BJ (cell line): Measurements from ENCODE around the gene TMEM108. TPM values are rescaled to one million over a fixed set of nuclear protein-coding genes. Genes with fewer than 3 reads are reported as not detected.
A peak's percentile ranks its signal among the peaks of the same experiment; 100 is the strongest.

Experiments used
- CTCF ChIA-PET: fragments of 350-600 bp; formaldehyde crosslinking; extraction: SDS; loops from one replicate; lab custom pipeline; 2021; ENCODE audit warnings: antibody characterized with exemption, inconsistent platforms; lab: Yijun Ruan, JAX
- POLR2A ChIA-PET: fragments of 300-600 bp; sonication (Branson Sonifier 250); formaldehyde crosslinking; extraction: SDS; loops from one replicate; lab custom pipeline; 2021; ENCODE audit warnings: antibody characterized with exemption; lab: Charles Lee
- DNase-seq: peaks from one replicate; pipeline ENCODE4 v3.0.0-alpha.2; 2011; ENCODE audit warnings: low read depth
- H3K27me3 ChIP-seq: 2 replicates; pipeline ENCODE4 v1.6.0; 2011; ENCODE audit warnings: low read length; ENCODE audit not compliant: control insufficient read depth, insufficient read depth
- H3K36me3 ChIP-seq: 2 replicates; pipeline ENCODE4 v1.5.1; 2011; ENCODE audit warnings: low read length; ENCODE audit not compliant: control insufficient read depth, insufficient read depth
- H3K4me3 ChIP-seq: 2 replicates; pipeline ENCODE4 v1.5.1; 2011; ENCODE audit warnings: low read depth, mild to moderate bottlenecking, control low read depth, low read length
- polyA plus RNA-seq: library from polyadenylated mRNA; depleted of rRNA; stranded (reverse); fragments of >200 nt; gene quantifications from 2 replicates; pipeline ENCODE4 v1.2.3, GENCODE V29; 2011
- TF ChIP-seq, protein P1 (sequence below): IDR thresholded peaks from 2 replicates; pipeline ENCODE4 v1.5.1; 2011; ENCODE audit warnings: low read depth, mild to moderate bottlenecking, control low read depth, inconsistent platforms, low read length, moderate library complexity; ENCODE audit not compliant: insufficient read depth

TMEM108 gene
- polyA plus RNA-seq, 1 experiment, result not detected

DNA sequence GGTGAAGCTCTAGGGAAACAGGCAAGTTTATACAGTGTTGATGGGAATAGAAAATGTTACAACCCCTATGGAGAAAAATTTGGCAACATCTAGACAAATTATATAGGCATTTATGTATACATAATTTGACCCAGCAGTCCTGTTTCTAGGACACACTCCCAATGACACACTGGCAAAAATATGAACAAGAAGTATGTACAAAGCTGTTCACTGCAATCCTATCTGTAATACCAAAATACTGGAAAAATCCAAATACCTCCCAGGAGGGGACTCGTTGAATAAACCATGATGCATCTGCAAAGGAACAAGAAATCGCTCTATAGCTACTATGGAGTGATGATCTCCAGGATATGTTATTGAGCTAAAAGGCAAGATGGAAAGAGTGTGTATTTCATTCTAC is 370.2 kb downstream of the TMEM108 start:
- no peak overlapping the region for H3K4me3 ChIP-seq
- CTCF ChIA-PET, result interaction anchor here (0.6 to 1.2 kb wide), 6 partner anchors 16 to 677 kb away, joined by 3 to 6 read pairs (median 4); no protein-coding TSS in a partner anchor
- DNase-seq, result no peak
- no peaks in the 10 kb centered on the region for H3K27me3 ChIP-seq
- H3K36me3 ChIP-seq, result no peaks in the 10 kb centered on the region
- TF ChIP-seq, protein P1, sequence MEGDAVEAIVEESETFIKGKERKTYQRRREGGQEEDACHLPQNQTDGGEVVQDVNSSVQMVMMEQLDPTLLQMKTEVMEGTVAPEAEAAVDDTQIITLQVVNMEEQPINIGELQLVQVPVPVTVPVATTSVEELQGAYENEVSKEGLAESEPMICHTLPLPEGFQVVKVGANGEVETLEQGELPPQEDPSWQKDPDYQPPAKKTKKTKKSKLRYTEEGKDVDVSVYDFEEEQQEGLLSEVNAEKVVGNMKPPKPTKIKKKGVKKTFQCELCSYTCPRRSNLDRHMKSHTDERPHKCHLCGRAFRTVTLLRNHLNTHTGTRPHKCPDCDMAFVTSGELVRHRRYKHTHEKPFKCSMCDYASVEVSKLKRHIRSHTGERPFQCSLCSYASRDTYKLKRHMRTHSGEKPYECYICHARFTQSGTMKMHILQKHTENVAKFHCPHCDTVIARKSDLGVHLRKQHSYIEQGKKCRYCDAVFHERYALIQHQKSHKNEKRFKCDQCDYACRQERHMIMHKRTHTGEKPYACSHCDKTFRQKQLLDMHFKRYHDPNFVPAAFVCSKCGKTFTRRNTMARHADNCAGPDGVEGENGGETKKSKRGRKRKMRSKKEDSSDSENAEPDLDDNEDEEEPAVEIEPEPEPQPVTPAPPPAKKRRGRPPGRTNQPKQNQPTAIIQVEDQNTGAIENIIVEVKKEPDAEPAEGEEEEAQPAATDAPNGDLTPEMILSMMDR, result no peak
- POLR2A ChIA-PET, result no interaction called here

DNA sequence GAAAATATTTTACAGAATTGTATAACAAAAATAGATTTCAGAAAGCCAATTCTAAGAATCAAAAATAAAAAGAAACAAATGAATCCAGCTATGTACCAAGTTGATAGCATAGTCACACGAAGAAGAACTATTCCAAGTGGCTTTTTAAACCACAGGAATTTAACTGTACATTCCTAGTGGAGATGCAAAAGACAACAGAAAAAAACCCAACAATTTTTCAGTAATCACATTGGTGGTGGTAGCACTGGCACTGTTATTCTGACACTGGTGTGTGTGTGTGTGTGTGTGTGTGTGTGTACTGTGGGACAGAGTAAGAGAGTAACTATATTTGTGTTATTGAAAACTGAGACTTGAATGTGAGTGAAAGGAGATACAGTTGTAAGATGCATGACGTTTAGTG is 370.8 kb downstream of the TMEM108 start:
- ChIA-PET CTCF (interaction anchor here (0.6 to 1.2 kb wide), 5 partner anchors 15 to 409 kb away, joined by 3 to 6 read pairs (median 4); no protein-coding TSS in a partner anchor), POLR2A (no interaction called here)
- Histone ChIP-seq H3K4me3 (no peak overlapping the region), H3K36me3 (no peaks in the 10 kb centered on the region), H3K27me3 (no peaks in the 10 kb centered on the region)
- TF ChIP-seq, protein P1, result no peak
- DNase-seq, result peak; percentile 30

DNA sequence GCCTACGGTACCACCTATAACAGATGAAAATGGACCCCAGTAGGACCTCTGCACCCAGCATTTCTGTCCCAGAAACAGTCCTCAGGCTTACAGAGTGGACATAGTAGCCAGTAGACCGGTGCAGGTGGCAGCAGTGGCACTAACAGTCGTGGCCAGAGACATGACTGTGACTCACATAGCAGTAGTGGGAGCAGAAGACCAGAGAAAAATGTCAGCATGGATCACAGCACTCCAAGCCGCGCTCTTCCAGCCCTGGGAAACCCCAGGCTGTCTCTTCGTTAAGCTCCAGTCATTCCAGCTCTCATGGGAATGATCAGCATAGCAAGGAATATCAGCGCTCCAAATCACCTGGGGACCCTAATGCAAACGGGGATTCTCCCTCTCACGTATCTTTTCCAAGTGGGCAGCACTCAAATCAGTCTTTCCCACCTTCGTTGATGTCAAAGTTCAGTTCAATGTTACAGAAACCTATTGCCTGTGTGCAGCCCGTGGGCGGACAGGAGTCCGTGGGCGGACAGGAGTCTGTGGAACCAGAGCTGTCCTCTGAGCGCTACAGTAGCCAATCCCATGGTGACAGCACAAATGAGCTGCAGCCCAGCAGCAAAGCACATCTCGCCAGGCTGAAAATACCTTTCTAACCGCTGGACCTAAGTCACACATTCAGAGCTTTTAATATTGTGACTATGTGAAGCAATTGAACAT is 372.2 kb downstream of the TMEM108 start:
- ChIA-PET POLR2A (interaction anchor here (0.7 kb wide), 1 partner anchor 502 kb away, joined by 15 read pairs; no protein-coding TSS in a partner anchor), CTCF (interaction anchor here (0.8 to 1.6 kb wide), 4 partner anchors 14 to 684 kb away, joined by 3 to 5 read pairs (median 3); no protein-coding TSS in a partner anchor)
- no peak for DNase-seq
- no peaks in the 10 kb centered on the region for H3K27me3 ChIP-seq
- TF ChIP-seq, protein P1, result no peak
- H3K4me3 ChIP-seq, result no peak overlapping the region
- H3K36me3 ChIP-seq, result no peaks in the 10 kb centered on the region

DNA sequence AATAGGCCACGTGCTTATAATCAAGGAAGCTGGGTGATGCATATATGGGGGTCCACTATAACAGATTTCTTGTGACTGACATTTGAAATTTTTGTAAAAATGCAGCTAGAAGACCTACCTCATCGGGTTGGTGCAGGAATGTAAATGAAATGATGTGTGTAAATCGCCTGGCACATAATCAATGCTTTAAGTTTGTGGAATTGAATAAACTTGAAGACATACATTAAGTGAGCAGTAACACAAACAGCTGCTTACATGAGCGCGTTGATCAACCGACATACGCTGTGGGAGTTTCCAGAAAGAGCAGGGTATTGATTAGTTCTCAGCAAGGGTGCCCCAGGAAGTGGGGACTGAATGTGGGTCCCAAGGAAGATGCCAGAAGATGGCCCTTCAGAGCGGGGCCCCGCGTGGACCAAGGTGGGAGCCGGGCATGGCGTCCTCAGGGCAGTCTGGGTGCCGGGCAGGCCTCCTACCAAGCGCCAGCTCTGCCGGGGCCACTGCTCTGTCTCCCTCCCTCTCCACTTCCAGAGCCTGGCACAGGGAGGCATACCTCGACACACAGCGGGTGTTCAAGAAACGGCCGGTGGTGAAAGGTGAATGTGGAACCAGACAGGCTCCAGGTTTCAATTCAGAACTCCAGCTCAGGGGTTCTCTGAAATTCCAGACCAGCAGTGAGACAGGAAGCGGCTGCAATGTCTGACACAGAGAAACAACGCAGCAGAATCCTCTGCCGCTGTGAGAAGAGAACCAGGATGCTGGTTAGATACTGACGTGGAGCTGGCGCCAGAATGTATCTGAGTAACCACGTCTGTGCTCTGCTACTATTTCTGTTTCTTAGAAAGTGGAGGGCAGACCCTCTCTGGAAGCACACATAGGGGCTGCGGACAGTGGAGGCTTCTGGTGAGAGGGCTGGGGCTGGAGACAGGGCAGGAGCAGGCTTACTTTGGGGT is 374.3 kb downstream of the TMEM108 start:
- H3K27me3 ChIP-seq, result no peaks in the 10 kb centered on the region
- TF ChIP-seq, protein P1, result no peak
- ChIA-PET POLR2A (no interaction called here), CTCF (interaction anchor here (1.4 to 2.7 kb wide), 5 partner anchors 10 to 684 kb away, joined by 3 to 21 read pairs (median 4); no protein-coding TSS in a partner anchor)
- no peak for DNase-seq
- H3K36me3 ChIP-seq, result no peaks in the 10 kb centered on the region
- H3K4me3 ChIP-seq, result no peak overlapping the region
